ENCODE data around the gene GNAQ.

The GNAQ gene

DNA sequence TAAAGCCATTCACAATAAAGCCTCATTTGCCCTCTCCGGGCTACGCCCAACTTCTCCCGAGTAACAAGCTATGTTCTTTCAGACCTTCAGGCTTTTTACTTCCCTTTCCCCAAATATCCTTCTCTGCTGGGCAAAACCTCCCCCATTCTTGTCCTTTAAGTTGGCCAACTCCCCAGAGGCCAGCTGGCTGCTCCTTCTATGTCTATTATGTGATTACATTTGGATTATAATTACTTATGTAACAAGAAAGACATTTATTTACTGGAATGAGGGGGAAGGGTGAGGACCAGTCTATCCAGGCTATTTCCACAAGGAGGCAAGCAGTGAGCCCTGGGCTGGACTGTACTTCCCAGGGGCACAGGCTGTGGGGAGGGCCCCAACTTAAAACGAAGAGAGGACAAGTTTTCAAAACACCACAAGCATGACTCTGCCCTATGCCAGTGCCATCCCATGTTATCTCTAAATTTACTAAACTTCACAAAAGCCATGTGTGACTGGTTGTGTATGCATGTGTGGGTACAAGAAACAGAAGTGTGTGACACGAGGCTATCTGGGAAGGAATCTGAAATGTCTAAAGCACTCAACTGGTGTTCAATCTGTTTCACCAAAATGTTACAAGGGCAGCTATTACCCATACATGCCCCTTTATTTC lies 84.5 kb downstream of the GNAQ start:
- DNase-seq = peak in 16 of 56 donors; percentile 3 to 50 (median 19)

DNA sequence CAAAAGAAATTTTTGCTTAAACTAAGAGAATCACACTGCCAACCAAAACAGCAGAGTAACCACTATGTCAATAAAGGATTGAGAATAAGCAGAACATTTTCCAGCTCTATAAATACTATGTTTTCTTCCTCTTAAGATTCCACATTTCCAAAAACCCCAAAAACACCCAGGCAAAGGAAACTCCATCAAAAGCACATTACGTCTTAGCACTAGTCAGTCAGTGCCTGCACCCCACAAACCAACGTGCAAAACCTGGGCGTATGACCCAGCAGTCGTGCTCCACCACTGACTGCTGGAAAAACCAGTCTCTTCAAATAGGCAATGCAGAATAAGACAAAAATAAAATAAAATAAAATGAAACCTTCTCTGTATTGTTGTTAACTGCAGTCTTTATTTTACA lies 85.3 kb downstream of the GNAQ start:
- no peak for DNase-seq

DNA sequence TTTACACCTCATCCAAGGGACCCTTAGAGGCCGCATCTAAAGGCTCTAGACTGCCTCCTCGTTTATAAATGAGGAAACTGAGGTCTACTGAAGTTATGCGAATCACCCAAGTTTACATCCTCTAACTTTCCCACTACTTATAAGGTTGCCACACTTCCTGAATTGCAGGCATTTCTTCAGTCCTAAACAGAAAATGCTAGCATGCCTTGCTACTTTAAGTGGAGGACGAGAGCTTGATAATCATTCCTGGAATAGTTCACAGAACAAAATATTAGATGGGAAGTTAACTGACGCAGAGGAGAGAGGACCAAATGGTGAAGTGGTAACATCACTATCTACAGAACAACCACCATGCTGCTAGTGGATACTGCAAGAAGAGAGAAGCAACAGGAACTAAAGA lies 85.8 kb downstream of the GNAQ start:
- DNase-seq = no peak

GRCh38 chr9:77944556-77945243 lies 86.9 kb downstream of the GNAQ start:
- DNase-seq = peak in 2 of 56 donors; percentile 5 to 11

- DNase-seq = no peak
These were observed 88.6 kb downstream of the GNAQ start for GRCh38 chr9:77943057-77943456.

DNA sequence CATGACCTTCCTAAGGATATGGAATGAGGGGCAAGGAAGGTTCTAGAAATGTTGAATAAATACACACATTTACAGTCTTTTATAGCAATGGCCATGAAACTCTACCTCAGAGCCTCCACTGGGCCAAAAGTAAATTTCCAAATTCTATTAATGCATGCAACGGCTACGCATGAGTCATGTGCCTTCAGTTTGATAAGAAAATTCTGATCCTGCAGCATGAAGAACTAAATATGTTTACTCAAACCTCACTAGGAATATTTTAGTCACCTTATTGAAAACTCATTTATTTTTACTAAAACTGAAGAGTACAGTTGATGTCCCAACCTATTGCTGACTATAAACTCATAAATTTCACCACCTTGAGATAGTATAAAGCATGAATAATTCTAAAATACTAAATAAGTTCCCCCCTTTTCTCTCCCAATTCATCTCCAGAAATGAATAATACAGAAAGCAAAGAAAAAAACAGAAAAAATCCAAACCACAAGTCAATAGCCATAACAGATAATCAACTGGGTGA lies 92.4 kb downstream of the GNAQ start:
- no peak for DNase-seq

- DNase-seq = no peak
These were observed 93.4 kb downstream of the GNAQ start for GRCh38 chr9:77938163-77938562.

GRCh38 chr9:77935974-77936373 lies 95.6 kb downstream of the GNAQ start:
- DNase-seq = no peak

GRCh38 chr9:77935211-77935610 lies 96.4 kb downstream of the GNAQ start:
- DNase-seq = no peak

GRCh38 chr9:77933976-77934375 lies 97.6 kb downstream of the GNAQ start:
- no peak for DNase-seq

GRCh38 chr9:77933019-77933418 lies 98.6 kb downstream of the GNAQ start:
- DNase-seq = no peak

GRCh38 chr9:77929942-77930341 lies 101.7 kb downstream of the GNAQ start:
- no peak for DNase-seq

DNA sequence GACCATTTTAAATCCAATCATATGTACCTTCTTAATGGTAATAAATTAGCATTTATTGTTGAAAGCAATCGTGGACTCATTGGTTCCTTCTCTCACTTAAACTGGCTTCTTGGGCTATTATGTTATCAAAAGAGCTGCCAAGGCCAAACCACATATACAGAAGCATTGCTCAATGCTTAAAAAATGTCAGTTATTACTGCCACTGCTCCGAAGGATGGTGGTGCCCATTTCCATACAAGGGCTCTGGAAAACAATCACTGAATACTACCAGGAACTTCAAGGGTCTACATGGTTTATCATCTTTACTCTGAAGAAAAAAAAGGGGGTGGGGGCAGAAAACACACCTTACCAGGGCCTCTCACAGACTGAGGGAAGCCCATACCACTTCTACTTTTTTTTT lies 104.3 kb downstream of the GNAQ start:
- DNase-seq = no peak

GRCh38 chr9:77926371-77926878 lies 105.2 kb downstream of the GNAQ start:
- DNase-seq = no peak

GRCh38 chr9:77922591-77922990 lies 109.0 kb downstream of the GNAQ start:
- DNase-seq = no peak

GRCh38 chr9:77917800-77918199 lies 113.8 kb downstream of the GNAQ start:
- DNase-seq = no peak

DNA sequence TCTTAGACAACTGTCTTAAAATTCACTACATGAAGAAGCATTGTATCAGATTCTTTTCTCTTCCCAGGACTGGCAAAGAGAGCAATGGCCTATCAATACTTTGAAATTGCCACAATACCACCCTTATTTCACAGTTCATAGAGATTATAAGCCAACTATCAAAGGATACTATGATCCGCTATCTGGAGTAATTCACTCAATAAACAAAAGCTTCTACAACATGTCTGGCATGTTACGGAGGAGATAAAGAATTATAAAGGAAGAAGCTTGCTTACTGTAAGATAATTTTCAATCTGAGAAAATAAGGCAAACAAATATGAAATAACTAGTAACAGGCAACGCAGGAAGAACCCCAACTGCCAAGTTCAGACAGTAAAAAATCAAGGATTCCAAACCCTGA lies 114.8 kb downstream of the GNAQ start:
- DNase-seq = no peak

DNA sequence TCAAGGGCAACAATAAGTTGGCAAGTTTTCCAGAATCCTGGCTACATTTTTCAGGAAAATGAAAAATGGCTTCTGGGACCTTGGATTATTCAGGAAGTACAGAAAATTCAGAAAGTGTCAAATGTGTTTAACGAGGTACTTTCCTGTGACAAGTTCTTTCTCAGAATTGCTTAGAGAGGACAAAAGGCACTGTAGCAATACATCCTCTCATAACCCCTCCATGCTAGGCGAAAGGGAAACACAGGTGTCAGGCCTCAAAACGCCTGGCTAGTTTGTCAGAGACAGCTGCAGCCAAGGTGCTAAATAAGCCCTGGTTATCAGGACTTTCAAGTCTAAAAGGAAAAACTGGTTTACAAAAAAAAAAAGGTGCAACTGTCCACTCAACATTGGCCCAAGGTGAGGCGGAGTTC lies 115.2 kb downstream of the GNAQ start:
- DNase-seq = no peak

- DNase-seq = no peak
These were observed 115.9 kb downstream of the GNAQ start for GRCh38 chr9:77915744-77916143.

DNA sequence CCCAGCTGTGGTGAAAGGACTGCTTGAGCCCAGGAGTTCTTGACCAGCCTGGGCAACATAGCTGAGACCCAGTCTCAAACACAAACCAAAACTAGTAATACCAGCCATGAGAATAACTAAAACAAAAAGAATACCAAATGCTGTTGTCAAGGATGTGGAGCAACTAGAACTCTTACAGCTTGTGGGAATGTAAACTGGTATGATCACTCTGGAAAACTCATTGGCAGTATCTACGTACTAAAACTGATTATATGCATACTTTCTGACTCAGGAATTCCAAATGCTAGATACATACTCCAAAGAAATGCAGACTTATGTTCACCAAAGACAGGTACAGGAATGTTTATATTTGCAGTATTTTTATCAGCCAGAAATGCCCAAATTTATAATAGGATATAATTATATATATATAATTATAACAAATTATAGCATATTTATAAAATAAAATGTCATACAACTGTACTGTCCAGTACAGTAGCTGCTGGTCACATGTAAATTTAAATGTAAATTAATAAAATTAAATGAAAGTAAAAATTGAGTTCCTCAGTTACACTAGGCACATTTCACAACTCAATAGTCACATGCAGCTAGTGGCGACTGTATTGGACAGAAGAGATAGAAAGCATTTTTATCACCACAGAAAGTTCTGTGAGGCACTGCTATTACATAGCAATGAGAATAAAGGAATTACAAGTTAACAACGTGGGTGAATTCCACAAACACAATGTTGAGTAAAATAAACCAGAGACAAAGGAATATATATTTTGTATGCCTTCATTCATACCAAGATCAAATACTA lies 118.5 kb downstream of the GNAQ start:
- no peak for DNase-seq

GRCh38 chr9:77911928-77912327 lies 119.7 kb downstream of the GNAQ start:
- no peak for DNase-seq

DNA sequence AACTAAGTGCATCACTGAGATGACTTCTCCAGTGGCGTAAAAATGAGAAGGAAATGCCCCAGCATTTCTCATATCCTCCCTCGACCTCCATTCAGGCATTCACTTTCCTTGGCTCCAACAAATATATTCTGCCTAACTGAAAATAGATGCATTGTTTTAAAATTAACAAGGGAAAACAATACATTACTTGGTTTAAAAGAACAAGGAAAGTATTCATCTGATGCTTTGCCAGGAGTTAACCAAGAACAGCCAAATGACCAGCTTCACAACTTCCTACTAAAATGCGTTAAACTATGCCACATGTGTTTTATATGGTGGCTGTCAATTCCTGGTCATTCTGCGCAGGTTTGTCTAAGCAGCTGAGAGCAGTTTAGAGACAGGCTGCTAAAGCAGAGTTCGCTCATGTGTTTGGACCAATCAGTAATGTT lies 121.4 kb downstream of the GNAQ start:
- DNase-seq = no peak

Data from nucleus accumbens (tissue), 56 donors.